ENCODE measurements around the gene COL16A1. TPM values are rescaled to one million over a fixed set of nuclear protein-coding genes. Genes with fewer than 3 reads are reported as not detected.

Gene COL16A1
- polyA plus RNA-seq, 3 donors: 0.13 TPM; not detected in 2

GRCh38 chr1:31615414-31615813, 88.4 kb downstream of the COL16A1 start:
- H3K9me3 ChIP-seq (replicated peaks in 1 of 2; ENCODE audit: control insufficient read depth in 1 of 2, insufficient read depth in 1 of 2, low read length in 2 of 2): no peaks in the 10 kb centered on the region
- no peak overlapping the region for H3K27ac ChIP-seq (ENCODE audit: low read depth in 1 of 2, low read length in 2 of 2)
- WGBS (ENCODE audit: insufficient coverage): 100% methylated on average over 2 of the region's 6 CpGs
- H3K36me3 ChIP-seq (replicated peaks in 1 of 2; ENCODE audit: control insufficient read depth in 1 of 2, insufficient read depth in 2 of 2, low read length in 2 of 2): no peaks in the 10 kb centered on the region
- peaks cover 0 to 2% of the 10 kb centered on the region in 2 donors for H3K36me3 Mint-ChIP-seq
- no peaks in the 10 kb centered on the region for H4K20me1 ChIP-seq (ENCODE audit: insufficient read depth, low read length)
- no peak overlapping the region for H3K4me2 ChIP-seq (replicated peaks; ENCODE audit: extremely low read depth, low read length, poor library complexity, severe bottlenecking)
- H3K27me3 ChIP-seq (ENCODE audit: control insufficient read depth in 2 of 2, insufficient read depth in 2 of 2, low read length in 2 of 2): peaks cover 7 to 32% of the 10 kb centered on the region in 2 donors
- H3K4me1 ChIP-seq (ENCODE audit: control insufficient read depth in 1 of 2, insufficient read depth in 2 of 2, low read length in 2 of 2): peaks cover 5 to 8% of the 10 kb centered on the region in 2 donors
- H3K9ac ChIP-seq (ENCODE audit: insufficient read depth, low read length, poor library complexity, severe bottlenecking): no peak overlapping the region
- peaks cover 21 to 38% (median 36%) of the 10 kb centered on the region in 3 donors for H3K27me3 Mint-ChIP-seq (ENCODE audit: low read depth in 3 of 3)
- H3K9me3 Mint-ChIP-seq: peaks cover 0 to 6% (median 3%) of the 10 kb centered on the region in 7 donors
- no peak overlapping the region for H3K4me3 ChIP-seq (replicated peaks in 1 of 3; ENCODE audit: low read depth in 2 of 3, low read length in 3 of 3)
- H3K4me3 Mint-ChIP-seq: no peak overlapping the region
- DNase-seq: no peak
- H3K4me1 Mint-ChIP-seq: peaks cover 11% of the 10 kb centered on the region
- TF ChIP-seq, protein P1, sequence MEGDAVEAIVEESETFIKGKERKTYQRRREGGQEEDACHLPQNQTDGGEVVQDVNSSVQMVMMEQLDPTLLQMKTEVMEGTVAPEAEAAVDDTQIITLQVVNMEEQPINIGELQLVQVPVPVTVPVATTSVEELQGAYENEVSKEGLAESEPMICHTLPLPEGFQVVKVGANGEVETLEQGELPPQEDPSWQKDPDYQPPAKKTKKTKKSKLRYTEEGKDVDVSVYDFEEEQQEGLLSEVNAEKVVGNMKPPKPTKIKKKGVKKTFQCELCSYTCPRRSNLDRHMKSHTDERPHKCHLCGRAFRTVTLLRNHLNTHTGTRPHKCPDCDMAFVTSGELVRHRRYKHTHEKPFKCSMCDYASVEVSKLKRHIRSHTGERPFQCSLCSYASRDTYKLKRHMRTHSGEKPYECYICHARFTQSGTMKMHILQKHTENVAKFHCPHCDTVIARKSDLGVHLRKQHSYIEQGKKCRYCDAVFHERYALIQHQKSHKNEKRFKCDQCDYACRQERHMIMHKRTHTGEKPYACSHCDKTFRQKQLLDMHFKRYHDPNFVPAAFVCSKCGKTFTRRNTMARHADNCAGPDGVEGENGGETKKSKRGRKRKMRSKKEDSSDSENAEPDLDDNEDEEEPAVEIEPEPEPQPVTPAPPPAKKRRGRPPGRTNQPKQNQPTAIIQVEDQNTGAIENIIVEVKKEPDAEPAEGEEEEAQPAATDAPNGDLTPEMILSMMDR (IDR thresholded peaks at IDR 0.05): no peak
- intact Hi-C loops (cut with micrococcal nuclease): loop anchor here in 1 of 2 donors (5.0 kb wide), 1 partner anchor 53 kb away; no protein-coding TSS in a partner anchor
- H3K79me2 ChIP-seq (ENCODE audit: insufficient read depth, low read length): no peaks in the 10 kb centered on the region
- H3K27ac Mint-ChIP-seq: peak overlapping the region in 1 of 7 donors; percentile 37
- H2AFZ ChIP-seq (ENCODE audit: insufficient read depth, low read depth, low read length, poor library complexity, severe bottlenecking): no peak overlapping the region

DNA sequence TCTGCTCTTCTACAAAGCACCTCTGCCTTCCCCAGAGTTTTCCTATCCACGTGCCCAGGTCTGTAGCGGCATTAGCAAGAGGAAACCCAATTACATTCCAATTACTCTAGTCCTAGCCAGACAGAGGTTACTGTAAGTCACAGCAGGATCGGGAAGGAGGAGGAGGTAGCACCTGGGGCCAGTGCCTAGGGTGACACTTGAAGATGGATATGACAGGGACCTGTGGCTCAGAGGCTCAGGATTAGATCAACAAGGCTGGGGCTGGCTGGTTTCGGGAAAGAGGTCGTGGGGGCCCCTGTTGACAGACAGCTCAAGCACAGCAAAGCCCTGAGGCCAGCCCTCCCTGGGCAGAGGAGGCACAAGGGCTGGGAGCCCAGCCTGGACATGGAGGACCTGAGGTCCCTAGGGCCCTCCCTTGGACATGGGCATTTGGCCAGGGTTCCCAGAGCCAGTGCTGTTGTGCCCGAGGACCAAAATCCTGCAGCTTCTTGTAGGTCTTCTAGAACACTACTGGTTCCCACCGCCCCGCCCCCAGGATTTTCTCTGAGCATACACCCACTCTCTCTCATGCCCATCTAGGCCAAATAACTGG, 89.3 kb downstream of the COL16A1 start:
- H3K79me2 ChIP-seq (ENCODE audit: insufficient read depth, low read length): no peaks in the 10 kb centered on the region
- no peak overlapping the region for H3K4me3 ChIP-seq (replicated peaks in 1 of 3; ENCODE audit: low read depth in 2 of 3, low read length in 3 of 3)
- H3K36me3 Mint-ChIP-seq: peaks cover 0 to 2% of the 10 kb centered on the region in 2 donors
- WGBS (ENCODE audit: insufficient coverage): 95% methylated on average over 7 of the region's 8 CpGs
- no peak overlapping the region for H2AFZ ChIP-seq (ENCODE audit: insufficient read depth, low read depth, low read length, poor library complexity, severe bottlenecking)
- H3K27me3 Mint-ChIP-seq (ENCODE audit: low read depth in 3 of 3): peaks cover 22 to 38% (median 37%) of the 10 kb centered on the region in 3 donors
- intact Hi-C loops (cut with micrococcal nuclease): loop anchor here in 1 of 2 donors (5.0 kb wide), 1 partner anchor 52 kb away; no protein-coding TSS in a partner anchor
- DNase-seq: no peak
- no peak overlapping the region for H3K4me2 ChIP-seq (replicated peaks; ENCODE audit: extremely low read depth, low read length, poor library complexity, severe bottlenecking)
- no peaks in the 10 kb centered on the region for H4K20me1 ChIP-seq (ENCODE audit: insufficient read depth, low read length)
- peaks cover 5 to 8% of the 10 kb centered on the region in 2 donors for H3K4me1 ChIP-seq (ENCODE audit: control insufficient read depth in 1 of 2, insufficient read depth in 2 of 2, low read length in 2 of 2)
- H3K9ac ChIP-seq (ENCODE audit: insufficient read depth, low read length, poor library complexity, severe bottlenecking): no peak overlapping the region
- peak overlapping the region in 1 of 7 donors; percentile 66 for H3K27ac Mint-ChIP-seq
- peaks cover 7 to 32% of the 10 kb centered on the region in 2 donors for H3K27me3 ChIP-seq (ENCODE audit: control insufficient read depth in 2 of 2, insufficient read depth in 2 of 2, low read length in 2 of 2)
- H3K9me3 ChIP-seq (replicated peaks in 1 of 2; ENCODE audit: control insufficient read depth in 1 of 2, insufficient read depth in 1 of 2, low read length in 2 of 2): no peaks in the 10 kb centered on the region
- no peaks in the 10 kb centered on the region for H3K36me3 ChIP-seq (replicated peaks in 1 of 2; ENCODE audit: control insufficient read depth in 1 of 2, insufficient read depth in 2 of 2, low read length in 2 of 2)
- H3K4me3 Mint-ChIP-seq: no peak overlapping the region
- H3K9me3 Mint-ChIP-seq: peaks cover 0 to 6% (median 3%) of the 10 kb centered on the region in 7 donors
- peaks cover 14% of the 10 kb centered on the region for H3K4me1 Mint-ChIP-seq
- H3K27ac ChIP-seq (ENCODE audit: low read depth in 1 of 2, low read length in 2 of 2): no peak overlapping the region
- TF ChIP-seq, protein P1 (IDR thresholded peaks at IDR 0.05): no peak

All from CD14-positive monocyte (primary cell).